Ureter (tissue), 1 donor: ENCODE measurements around the gene COL27A1. TPM values are rescaled to one million over a fixed set of nuclear protein-coding genes. Genes with fewer than 3 reads are reported as not detected.

Experiments
- DNase-seq: peaks from one replicate; pipeline ENCODE4 v3.0.0-alpha.2; 2020; ENCODE audit warnings: low spot score
- total RNA-seq: library from RNA; stranded (reverse); gene quantifications from one replicate; pipeline ENCODE4 v1.2.4, GENCODE V29; 2023
- donor health status: DM: yes; HTN: yes; CAD: no.

Gene COL27A1
- total RNA-seq, 1 donor from 2014 or later = 59.2 TPM

DNA sequence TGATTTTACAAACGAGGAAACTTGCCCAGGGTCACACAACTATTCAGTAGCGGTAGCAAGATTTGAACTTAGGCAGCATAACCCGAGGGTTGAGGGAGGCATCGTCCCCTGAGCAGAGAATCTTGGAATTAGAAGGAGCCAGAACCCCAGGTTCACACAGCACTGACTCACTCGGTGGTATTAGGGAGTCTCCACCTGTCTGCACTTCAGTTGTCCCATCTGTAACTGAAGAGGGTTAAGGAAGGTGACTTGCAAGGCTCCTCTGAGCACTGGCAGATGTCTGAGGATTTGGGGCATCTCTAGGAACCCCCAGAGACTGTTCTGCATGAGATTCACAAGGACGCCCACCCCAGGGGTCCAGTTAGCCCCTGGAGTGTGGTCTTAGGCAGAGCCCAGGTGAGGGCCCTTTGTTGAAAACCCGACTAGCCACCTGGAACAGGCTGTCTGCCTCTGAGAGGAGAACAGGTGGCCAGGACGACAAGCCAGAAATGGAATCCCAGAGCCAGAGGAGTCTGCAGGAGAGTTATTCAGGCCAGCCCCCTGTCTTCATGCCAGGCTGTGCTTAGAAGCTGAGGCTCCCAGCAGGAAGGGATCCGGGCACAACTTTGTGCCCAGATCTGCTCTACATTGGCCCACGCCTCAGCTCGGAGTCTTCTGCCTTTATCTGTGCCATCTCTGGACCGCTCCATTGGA is 117.5 kb downstream of the COL27A1 start:
- DNase-seq = no peak

DNA sequence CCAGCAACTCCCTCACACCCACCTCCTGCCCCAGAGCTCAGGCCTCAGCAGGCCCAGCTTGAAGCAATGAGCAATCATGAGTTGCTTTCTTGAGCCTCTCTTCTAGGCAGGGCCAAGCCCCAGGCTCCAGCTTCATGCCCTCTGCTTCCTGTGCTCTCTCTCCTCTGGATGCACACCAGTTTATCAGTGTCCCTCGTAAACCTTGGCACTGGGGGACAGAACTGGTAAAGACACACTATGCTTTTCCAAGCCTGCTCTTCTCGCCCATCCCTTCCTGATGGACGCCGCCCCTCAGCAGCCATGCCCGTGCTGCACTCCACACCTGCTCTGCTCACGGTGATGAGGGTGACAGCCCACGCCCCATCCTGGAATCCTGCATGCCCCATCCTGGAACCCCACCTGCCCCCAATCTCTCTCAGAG is 118.1 kb downstream of the COL27A1 start:
- no peak for DNase-seq

DNA sequence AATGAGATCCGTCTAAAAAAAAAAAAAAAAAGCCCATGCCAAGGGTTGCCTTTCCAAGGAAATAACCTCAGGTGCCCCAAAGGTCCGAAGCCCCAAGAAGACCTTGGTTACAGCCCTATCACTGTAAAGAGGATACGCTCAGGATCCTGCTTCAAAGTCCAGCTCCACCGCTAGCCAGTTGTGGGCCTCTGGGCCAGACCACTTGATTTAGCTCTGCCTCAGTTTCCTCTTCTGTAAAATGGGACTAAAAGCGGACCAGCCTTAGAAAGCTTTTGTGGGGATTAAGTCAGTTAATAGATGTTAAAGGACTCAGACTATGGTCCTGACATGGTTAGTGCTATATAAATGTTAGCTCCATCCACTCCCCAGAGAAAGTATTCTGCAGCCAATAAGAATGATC is 118.9 kb downstream of the COL27A1 start:
- DNase-seq = no peak

DNA sequence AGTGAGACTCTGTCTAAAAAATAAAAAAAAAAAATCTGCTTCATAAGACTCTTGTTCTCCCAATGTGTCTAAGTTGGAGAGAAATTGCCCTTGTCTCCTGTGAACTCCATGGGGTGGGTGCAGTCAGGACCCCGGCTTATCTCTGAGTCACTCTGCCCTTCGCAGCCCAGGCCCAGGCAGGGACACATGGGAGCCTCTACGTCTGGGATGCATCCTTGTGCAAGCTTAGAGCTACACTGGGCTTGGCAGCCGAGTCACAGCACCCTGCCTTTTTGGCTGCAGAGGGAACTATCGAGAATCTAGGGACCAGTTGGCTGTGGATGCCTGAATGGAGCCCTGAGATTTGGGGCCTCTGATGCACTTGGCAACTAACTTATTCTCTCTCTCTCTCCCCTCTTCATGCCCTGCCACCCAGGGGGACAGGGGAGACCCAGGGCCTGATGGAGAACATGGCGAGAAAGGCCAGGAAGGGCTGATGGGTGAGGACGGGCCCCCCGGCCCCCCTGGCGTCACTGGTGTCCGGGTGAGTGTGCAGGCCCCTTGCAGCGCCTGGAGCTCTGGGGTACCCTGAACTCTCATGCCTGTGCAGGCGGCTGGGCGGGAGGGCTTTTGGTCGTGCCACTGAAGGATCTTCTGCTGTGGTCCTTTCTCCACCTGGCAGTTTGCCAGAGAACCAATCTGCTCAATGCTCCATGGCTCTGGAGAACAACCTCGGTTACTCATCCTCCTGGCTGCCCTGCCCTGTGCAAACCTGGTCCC is 120.1 kb downstream of the COL27A1 start:
- no peak for DNase-seq

DNA sequence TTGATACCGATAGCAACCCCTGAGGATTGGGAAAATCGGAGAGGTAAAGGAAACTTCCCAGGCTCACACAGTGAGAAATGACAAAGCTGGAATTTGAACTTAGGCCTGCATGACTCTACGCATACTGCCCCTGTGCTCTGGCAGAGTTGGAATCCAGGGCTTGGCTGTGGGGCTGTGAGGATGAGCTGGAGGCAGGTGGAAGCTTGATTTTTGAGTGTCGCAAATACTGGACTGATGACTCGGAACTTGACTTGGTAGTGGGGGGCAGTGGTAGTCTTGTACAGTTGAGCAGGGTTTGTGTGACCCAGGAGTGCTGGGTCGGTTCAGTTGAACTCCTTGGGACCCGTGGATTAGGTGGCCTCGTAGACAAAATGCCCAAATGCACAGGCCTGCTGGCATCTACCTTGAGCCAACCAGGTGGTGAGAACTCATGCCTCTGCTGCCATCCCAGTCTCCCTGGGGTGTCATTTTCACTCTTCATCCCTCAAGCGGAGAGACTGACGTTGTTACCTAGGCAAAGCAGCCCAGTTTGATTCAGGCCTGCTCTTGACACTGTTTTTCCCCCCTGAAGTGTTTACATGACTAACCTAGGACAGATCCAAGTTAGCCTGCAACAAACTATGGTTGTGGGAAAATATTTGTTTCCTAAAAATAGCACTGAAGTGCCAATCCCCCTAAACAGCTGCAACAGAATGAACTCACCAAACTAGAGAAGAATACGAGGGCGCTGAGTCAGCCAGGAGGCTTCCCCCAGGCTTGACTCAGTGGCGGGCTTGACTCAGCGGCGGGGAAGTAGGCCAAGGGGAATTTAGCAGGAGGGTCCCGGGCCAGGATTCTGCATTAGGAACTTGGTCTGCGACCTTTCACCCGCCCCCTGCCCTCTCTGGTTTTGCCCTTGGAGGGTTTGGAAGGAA is 121.8 kb downstream of the COL27A1 start:
- DNase-seq = no peak

DNA sequence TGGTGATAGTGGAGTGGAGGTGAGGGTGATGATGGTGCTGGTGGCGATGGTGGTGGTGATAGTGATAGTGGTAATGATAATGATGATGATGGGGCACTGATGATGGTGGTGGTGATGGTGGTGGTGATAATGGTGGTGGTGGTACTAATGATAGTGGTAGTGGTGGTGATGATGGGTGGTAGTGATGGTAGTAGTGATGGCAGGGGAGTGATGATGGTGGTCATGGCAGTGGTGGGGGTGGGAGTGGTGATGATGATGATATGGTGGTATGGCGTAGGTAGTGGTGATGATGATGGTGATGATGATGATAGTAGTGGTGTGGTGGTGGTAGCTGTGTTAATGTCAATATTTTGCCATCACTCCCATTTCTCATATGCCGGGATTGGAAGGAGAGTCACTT is 123.0 kb downstream of the COL27A1 start:
- DNase-seq = no peak

DNA sequence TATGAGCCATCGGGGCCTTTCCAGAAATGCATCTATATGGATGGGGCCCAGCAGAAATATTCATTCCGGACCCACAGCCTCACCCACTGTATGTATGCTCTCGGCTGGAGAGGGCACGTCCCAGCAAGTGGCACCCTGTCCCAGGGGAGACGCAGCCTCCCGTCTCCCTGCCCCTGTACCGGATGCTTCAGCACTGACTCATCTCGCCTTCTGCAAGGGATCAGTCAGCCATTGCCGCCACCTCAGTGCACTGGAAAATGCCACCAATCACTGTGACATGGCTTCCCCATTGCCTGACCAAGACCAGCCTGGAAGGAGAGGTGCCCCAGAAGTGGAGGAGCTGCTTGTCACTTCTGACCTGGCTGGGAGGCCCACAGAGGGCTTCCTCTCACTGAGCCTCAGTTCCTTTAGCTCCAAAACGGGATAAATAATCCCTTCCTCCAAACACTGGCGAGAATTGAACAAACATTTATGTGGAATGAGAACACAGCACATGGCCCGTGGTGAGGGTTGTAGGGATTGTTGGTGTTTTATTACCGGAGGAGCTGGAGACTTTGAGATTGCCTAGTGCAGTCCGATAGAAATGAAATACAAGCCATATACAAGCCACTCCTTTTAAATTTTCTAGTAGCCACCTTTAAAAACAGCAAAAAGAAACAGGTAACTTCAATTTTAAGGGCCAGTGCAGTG is 123.7 kb downstream of the COL27A1 start:
- peak; percentile 62 for DNase-seq

DNA sequence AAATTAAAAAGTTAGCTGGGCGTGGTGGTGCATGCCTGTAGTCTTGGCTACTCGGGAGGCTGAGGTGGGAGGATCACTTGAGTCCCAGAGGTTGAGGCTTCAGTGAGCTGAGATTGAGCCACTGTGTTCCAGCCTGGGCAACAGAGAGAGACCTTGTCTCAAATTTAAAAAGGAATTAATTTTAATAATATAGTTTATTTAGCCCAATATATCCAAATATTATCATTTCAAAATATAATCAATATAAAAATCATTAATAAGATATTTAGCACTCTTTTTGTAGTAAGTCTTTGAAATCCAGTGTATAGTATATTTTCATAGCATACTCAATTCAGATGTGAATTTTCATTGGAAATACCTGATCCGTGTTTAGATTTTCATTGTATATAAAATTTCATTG is 124.4 kb downstream of the COL27A1 start:
- DNase-seq = no peak

DNA sequence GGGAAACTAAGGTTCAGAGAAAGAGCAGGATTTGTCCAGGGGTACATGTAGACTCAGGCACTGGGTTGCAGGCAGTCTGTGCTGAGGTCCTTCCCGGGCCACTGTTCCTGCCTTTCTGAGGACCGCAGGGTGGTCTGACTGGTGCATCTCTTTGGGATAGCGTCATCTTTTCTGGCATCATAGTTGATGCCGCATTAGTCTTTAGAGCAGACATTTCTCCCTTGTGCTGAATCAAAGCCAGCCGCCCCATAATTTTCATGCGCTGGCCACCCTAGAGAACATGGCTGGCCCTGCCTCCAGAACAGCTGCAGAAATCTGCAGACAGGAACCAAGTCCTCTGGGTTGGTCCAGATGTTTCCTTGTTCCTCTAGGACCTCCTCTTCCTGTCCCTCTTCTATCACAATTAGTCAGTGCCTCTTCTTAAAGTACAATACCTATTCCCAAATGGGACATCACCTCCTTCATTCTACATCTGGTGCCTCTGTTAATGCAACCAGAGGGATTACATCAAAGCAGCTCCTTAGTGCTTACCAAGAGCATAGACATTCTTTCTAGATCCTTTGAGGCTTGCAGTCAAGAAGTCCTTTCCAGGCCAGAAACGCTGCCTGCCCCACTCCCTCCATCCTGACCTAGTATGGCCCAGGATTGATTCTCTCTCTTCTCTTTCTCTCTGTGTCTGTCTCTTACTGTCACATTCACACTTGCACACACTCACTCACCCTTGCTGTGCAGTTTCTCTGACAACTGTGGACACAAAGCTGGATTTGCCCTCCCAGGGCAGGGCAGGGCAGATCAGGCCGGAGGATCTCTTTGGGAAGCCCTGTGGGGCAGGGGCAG is 125.5 kb downstream of the COL27A1 start:
- DNase-seq = no peak

DNA sequence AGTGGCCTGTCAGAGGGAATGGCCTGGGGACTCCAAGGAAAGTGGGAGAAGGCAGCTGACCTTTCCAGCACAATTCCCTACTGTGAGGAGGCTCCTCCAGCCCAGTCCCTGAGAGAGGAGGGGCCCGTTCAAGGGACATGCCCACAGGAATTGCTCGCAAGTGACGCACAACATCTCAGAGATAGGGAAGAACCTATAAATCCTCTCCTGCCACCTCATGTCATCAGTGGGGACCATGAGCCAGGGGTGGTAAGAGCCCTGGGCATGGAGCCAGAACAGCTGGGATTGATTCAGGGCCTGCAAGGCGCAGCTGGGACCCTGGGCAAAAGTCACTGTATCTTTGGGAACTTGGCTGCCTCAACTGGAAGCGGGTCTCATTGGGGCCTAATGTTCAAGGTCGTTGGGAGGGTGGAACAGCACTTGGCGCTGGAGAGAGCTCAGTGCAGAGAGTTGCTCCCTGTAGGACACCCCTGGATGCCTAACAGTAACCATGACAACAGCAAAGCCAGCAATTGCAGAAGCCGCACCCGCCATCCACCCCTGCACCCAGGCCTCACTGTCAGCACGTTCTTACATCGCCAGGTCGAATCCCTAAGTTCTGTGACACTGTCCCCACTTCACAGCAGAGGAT is 126.3 kb downstream of the COL27A1 start:
- peak; percentile 67 for DNase-seq

DNA sequence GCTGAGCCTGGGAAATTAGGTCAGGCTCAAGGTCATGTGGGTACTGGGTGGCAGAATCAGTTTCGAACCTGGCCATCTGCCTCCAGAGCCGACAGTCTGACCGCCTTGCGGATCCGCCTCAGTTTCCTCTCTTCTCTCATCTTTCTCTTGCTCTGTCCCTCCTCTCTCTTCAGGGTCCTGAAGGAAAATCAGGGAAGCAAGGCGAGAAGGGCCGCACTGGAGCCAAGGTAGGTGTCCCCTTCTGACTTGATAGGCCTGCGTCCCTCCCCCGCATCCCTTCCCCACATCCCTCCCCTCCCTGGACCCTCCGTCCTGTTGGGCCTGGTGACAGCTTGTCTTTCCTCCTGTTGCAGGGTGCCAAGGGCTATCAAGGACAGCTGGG is 126.8 kb downstream of the COL27A1 start:
- DNase-seq = no peak

DNA sequence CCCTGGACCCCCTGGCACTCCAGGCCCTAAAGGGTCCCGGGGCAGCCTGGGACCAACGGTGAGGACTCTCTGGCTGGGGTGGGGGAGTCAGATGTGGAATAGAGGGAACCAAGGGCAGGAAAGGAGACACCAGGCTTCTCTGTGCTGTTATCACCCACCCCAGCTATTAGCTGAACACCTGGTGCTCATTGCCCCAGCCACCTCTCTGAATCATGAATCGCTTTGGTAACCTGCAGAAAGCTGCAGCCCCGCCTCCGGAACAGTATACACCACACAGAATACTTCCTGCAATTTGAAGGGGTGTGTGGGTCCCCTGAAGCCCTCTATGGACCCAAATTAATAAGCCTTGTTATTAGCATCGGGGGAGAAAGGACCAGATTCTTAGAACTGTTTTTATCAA is 127.2 kb downstream of the COL27A1 start:
- no peak for DNase-seq

DNA sequence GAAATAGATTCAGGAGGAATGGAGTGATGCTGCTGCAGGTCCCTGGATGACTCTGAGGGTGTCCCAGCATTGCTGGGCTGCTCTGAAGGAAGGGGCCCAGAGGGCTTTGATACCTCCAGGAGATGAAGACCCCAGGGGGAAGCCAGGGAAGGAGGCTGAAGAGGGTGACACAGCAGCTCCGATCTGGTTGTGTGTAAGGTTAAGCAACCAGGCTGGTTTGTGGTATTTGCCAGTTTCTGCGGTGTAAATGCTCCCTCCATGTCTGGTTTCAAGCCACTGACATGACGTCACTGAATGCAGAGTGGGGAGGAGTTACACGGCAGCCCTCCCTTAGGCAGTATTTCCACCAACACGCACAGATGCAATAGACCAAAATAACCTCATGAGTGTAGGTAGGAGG is 127.6 kb downstream of the COL27A1 start:
- no peak for DNase-seq

DNA sequence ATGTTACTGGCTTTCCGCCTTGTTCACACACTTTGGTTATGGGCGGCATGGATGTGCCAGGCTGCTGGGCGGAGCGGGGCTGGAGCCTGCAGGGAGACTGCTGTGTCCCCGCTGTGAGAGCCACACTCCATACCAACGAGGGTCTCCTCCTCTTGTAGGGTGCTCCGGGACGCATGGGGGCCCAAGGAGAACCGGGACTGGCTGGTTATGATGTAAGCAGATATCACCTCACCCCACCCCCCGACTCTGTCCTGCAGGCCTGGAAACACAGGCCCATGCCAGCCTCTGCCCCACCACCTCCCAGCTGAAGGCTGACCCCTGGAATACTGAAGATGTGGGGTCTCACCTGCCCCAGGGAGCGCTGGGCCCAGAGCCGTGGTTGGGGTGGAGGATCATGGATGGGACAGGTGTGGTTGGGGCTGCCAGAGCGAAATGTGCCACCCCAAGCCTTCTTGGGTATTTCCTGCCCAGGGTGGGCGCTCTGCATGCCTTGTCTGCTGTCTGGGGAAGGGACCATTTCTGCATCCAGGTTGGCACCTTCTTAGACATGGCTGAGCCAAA is 128.3 kb downstream of the COL27A1 start:
- no peak for DNase-seq

DNA sequence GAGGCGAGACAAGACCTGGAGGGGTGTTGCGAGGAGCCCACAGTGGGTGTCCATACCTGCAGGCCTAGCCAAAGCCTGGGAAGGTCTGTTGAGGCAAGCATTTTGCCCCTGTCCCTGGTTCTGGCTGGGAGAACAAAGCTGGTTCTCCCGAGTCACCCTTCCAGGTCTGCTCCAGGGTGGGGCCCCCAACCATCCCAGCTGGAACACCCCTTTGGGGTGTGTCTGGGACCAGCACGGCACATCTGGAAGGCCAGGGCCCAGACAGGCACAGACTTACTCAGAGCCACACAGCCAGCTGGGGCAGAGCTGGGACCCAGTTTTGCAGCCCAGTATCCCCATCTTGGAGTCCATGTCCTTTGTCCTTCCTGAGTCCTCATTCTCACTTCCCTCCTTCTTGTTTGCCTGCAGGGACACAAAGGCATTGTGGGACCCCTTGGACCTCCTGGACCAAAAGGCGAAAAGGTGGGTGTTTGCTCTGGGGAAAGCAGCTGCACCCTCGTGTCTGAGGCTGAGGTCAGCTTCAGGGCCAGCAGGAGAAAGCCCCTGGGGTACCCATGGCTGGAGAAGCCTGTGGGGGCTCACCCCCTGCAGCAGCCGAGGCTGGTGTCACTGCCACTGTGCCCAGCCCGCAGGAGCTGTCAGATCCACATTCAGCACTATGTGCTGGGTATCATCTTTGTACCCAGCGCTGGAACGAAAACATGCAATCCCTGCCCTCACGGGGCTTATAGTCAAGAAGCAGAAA is 129.2 kb downstream of the COL27A1 start:
- DNase-seq = no peak

DNA sequence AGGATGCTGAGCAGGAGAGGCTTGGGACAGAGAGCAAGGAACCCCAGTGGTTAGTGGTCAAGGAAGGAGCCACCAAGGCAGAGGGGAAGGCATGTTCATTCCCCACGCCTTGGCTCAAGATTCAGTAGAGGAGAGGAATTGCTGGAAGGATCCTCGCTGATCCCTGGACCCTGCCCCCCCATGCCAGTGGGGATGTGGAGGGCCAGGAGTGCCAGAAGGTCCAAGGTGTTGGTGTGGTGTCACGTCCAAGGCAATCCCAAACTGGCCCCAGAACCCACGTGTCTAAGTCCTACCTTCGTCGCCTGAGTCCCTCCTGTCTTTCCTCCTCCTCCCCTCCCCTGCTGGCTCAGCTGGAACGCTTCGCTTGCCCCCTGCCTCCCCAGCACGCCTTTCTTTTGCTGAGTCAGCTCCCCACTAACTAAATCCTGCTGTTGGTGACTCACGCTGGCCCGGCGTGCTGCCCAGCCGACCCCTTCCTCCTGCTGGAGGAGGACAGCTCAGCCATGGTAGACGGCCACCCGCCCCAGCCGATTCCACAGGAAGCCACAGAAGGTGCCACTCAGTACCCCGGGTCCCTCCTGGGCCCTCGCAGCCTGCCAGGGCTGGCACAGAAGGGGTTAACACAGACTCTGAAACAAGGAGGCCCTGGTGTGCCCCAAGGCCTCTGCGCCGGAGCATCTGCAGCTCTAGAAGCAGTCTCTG is 130.0 kb downstream of the COL27A1 start:
- DNase-seq = no peak

DNA sequence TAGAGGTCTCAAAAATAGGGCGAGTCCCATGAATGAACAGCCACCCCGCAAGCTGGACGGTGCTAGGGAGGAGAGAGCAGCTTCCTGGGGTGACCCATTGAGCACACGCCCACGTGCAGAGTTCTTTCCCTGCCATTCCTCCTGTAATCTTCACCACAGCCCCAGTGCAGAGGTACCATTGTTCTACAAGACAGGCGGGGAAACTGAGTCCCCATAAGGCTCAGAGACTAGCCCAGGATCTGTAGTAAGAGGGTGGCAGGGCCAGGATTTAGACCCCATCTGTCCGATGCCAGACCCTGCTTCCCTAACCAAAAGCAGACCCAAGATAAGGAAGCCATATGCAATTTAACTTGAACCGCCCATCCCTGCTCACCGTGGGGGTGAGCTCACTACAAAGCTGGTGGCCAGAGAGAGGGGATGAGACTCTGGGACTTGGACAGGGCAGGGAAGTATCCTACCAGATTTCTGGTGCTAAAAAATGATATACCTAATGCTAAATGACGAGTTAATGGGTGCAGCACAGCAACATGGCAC is 130.9 kb downstream of the COL27A1 start:
- no peak for DNase-seq

DNA sequence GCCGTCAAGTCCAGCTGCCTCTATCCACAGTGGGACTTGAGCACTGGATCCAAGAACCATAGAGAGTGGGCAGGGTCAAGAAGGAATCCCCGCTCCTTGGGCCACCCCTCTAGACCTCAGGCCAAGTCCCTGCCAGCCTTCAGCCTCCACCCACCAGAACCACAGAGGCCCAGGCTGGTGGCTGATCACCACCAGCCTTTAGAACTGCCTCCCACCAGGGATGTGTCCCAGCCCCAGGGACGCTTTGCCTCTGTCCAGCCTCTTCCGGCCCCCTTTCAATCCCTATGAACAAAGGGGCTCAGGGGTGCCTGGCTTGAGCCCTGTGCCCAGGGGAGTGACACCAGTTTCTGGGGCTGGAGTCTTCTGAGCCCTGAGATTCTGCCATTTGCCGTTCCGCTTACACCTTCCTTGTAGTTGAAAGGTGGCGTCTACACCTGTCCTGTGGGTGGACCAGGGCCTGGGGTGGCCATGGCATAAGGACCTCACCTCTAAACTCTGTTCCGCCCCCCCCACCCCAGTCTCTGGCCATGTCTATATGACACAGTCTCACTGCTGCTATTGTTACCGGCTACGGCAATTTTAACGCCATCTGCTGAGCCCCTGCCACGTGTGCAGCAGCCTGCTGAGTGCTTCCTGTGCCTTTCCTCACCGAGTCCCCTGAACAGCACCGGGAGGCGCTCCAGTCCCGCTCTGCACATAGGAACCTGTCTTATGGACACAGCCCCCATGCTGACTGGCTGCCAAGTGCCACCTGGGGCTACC is 131.8 kb downstream of the COL27A1 start:
- DNase-seq = no peak
